Spleen (tissue), 7 donors: Measurements from ENCODE around the gene CRTC3.

Source experiments
- CTCF ChIP-seq, 11 experiments: fragments of 200-600 bp in 7 of 11; fragments of 450-650 bp in 4 of 11; sonication (generic) in 4 of 11; IDR thresholded peaks in 8 of 11; conservative IDR thresholded peaks in 3 of 11; 1 replicate in 7 of 11; 2 replicates in 4 of 11; pipeline versions ENCODE4 v1.4.0 to v1.8.0; 2016 to 2021; ENCODE audit warnings: antibody characterized with exemption in 11 of 11, inconsistent platforms in 4 of 11, mild to moderate bottlenecking in 1 of 11
- POLR2A ChIP-seq, 3 donors: fragments of 450-650 bp; IDR thresholded peaks; one replicate each; pipeline ENCODE4 v1.5.1; 2017; ENCODE audit warnings: antibody characterized with exemption in 3 of 3, mild to moderate bottlenecking in 1 of 3
- donor health status: DM: no; HTN: no; CAD: no; lungs with moderate emphysema.
- donor health status: DM: no; HTN: no; CAD: no.
- donor health status: DM: no; HTN: no; CAD: no.

GRCh38 chr15:90659481-90659880, 129.8 kb downstream of the CRTC3 start:
- TF ChIP-seq POLR2A (IDR thresholded peaks at IDR 0.05) (no peak), CTCF (IDR thresholded peaks at IDR 0.05 in 8 of 11, conservative IDR thresholded peaks at IDR 0.05 in 3 of 11) (no peak)
